Body of pancreas (tissue), 4 donors: ENCODE measurements around the gene SH3YL1. TPM values are rescaled to one million over a fixed set of nuclear protein-coding genes. Genes with fewer than 3 reads are reported as not detected.

ENCODE experiments used
- ATAC-seq: fragments of 150-250 bp; one replicate; pipeline ENCODE4 v1.9.1; 2016
- DNase-seq, 4 donors: peaks; one replicate each; pipeline ENCODE4 v3.0.0-alpha.2; 2019
- H3K27ac ChIP-seq, 4 donors: fragments of 200-600 bp; sonication (generic); 1 replicate in 3 of 4; 2 replicates in 1 of 4; pipeline versions ENCODE4 v1.5.1 to v1.6.1; 2016 to 2019; ENCODE audit warnings: mild to moderate bottlenecking in 1 of 4, mixed read lengths in 1 of 4, moderate library complexity in 1 of 4
- H3K27me3 ChIP-seq, 2 donors: fragments of 200-600 bp; sonication (generic); one replicate each; pipeline ENCODE4 v1.6.0; 2016; ENCODE audit warnings: mild to moderate bottlenecking in 1 of 2
- H3K36me3 ChIP-seq, 2 donors: fragments of 200-600 bp; sonication (generic); replicated peaks in 1 of 2; 2 replicates each; pipeline ENCODE4 v1.5.1; 2016; ENCODE audit warnings: low read depth in 2 of 2; ENCODE audit not compliant: insufficient read depth in 1 of 2
- H3K4me1 ChIP-seq: fragments of 200-600 bp; sonication (generic); one replicate; pipeline ENCODE4 v1.6.0; 2016
- H3K4me3 ChIP-seq, 2 donors: fragments of 200-600 bp; sonication (generic); 1 replicate in 1 of 2; 2 replicates in 1 of 2; pipeline ENCODE4 v1.5.1; 2016 to 2019
- H3K9me3 ChIP-seq, 3 donors: fragments of 200-600 bp; sonication (generic); 1 replicate in 2 of 3; 2 replicates in 1 of 3; pipeline ENCODE4 v1.5.1; 2016
- POLR2A ChIP-seq, 3 donors: fragments of 450-650 bp; IDR thresholded peaks; one replicate each; pipeline ENCODE4 v1.6.1; 2016; ENCODE audit warnings: antibody characterized with exemption in 3 of 3, mild to moderate bottlenecking in 2 of 3
- WGBS, 2 donors: methylation state at CpG; one replicate each; pipeline ENCODE4 v1.1.5; 2017; 5-methylcytosine and 5-hydroxymethylcytosine counted together
- intact Hi-C: fragments of 100-400 bp; cut with DNase I; formaldehyde crosslinking; loops from one replicate; pipeline ENCODE4 v1.15.1; 2023
- total RNA-seq, 2 donors: library from RNA; depleted of rRNA; stranded (reverse); fragments of >200 nt; gene quantifications; one replicate each; pipeline ENCODE4 v1.1.0, GENCODE V29; 2016
- TF ChIP-seq, protein P1 (sequence below), 7 experiments: fragments of 450-650 bp in 4 of 7; fragments of 200-600 bp in 3 of 7; sonication (generic) in 3 of 7; IDR thresholded peaks; one replicate each; pipeline ENCODE4 v1.5.1; 2016 to 2019; ENCODE audit warnings: antibody characterized with exemption in 7 of 7

SH3YL1 gene
- total RNA-seq, 2 donors from 2014 or later: 159 to 162 TPM

DNA sequence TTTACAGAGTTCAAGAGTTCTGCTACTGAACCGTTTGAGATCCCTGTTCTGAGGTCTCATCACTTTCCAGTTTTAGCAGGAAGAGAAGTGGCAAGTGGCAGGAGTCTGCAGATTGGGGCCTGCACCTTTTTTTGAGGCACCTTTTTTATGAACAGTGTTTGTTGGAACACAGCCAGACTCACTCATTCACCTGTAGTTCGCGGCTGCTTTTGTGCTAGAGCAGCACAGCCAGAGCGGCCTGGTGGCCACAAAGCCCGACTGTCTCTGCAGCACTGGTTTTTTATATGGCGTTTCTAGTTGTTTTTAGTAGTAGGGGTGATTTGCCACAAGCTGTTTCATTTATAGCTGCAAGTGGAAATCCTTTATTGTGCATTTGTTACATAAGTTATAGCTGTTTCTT lies 9.5 kb upstream of the SH3YL1 start:
- ATAC-seq: no peak
- intact Hi-C loops: no loop called here
- TF ChIP-seq, protein P1, sequence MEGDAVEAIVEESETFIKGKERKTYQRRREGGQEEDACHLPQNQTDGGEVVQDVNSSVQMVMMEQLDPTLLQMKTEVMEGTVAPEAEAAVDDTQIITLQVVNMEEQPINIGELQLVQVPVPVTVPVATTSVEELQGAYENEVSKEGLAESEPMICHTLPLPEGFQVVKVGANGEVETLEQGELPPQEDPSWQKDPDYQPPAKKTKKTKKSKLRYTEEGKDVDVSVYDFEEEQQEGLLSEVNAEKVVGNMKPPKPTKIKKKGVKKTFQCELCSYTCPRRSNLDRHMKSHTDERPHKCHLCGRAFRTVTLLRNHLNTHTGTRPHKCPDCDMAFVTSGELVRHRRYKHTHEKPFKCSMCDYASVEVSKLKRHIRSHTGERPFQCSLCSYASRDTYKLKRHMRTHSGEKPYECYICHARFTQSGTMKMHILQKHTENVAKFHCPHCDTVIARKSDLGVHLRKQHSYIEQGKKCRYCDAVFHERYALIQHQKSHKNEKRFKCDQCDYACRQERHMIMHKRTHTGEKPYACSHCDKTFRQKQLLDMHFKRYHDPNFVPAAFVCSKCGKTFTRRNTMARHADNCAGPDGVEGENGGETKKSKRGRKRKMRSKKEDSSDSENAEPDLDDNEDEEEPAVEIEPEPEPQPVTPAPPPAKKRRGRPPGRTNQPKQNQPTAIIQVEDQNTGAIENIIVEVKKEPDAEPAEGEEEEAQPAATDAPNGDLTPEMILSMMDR (IDR thresholded peaks at IDR 0.05): no peak
- no peak for TF ChIP-seq POLR2A (IDR thresholded peaks at IDR 0.05)

GRCh38 chr2:271917-272316 lies 8.1 kb upstream of the SH3YL1 start:
- Histone ChIP-seq H3K27ac (no peak overlapping the region), H3K36me3 (peaks cover 0 to under 1% of the 10 kb centered on the region in 2 donors), H3K27me3 (no peaks in the 10 kb centered on the region), H3K4me1 (peaks cover 58% of the 10 kb centered on the region), H3K4me3 (no peak overlapping the region), H3K9me3 (no peaks in the 10 kb centered on the region)
- intact Hi-C loops: no loop called here
- no peak for TF ChIP-seq POLR2A (IDR thresholded peaks at IDR 0.05)
- TF ChIP-seq, protein P1 (IDR thresholded peaks at IDR 0.05): no peak
- no peak for DNase-seq
- 80 to 91% methylated on average over 12 of the region's 12 CpGs for WGBS, 2 donors
- no peak for ATAC-seq

More for the DNA sequence above, 9.5 kb upstream of the SH3YL1 start:
- 17 to 39% methylated on average over 6 of the region's 6 CpGs for WGBS, 2 donors
- DNase-seq: peak in 2 of 4 donors; percentile 31 to 38
- Histone ChIP-seq H3K36me3 (peaks cover 0 to 2% of the 10 kb centered on the region in 2 donors), H3K27ac (peak overlapping the region in 1 of 4 donors; percentile 23), H3K4me3 (no peak overlapping the region), H3K4me1 (peaks cover 65% of the 10 kb centered on the region), H3K27me3 (no peaks in the 10 kb centered on the region), H3K9me3 (no peaks in the 10 kb centered on the region)

DNA sequence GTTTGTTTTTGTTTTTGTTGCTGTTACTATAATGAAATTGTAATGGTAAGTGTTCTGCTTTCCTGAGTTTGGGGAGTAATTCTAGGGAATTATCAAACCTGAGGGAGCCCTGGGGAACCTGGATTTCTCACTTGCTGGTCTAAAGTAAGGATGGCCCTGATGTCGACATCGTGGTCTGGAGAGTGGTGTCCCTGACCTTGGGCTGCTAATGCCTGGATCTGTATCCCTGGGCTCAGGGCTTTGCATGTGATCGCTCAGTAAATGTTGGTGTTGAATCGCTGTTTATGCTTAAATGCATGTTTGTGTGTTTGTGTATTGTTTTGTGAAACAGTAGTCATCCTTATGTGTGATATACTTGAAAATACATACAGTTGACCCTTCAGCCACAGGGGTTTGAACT lies 7.0 kb upstream of the SH3YL1 start:
- intact Hi-C loops: no loop called here
- no peak for ATAC-seq
- 63 to 81% methylated on average over 4 of the region's 4 CpGs for WGBS, 2 donors

GRCh38 chr2:269356-270030 lies 5.7 kb upstream of the SH3YL1 start:
- intact Hi-C loops: no loop called here
- no peak for DNase-seq
- Histone ChIP-seq H3K36me3 (no peaks in the 10 kb centered on the region), H3K27me3 (no peaks in the 10 kb centered on the region), H3K4me1 (peaks cover 70% of the 10 kb centered on the region), H3K9me3 (no peaks in the 10 kb centered on the region), H3K27ac (no peak overlapping the region), H3K4me3 (no peak overlapping the region)
- ATAC-seq: no peak
- TF ChIP-seq, protein P1 (IDR thresholded peaks at IDR 0.05): no peak
- TF ChIP-seq POLR2A (IDR thresholded peaks at IDR 0.05): no peak
- WGBS, 2 donors: 54 to 56% methylated on average over 4 of the region's 4 CpGs

More for the DNA sequence above, 7.0 kb upstream of the SH3YL1 start:
- DNase-seq: no peak
- no peaks in the 10 kb centered on the region for H3K36me3 ChIP-seq
- TF ChIP-seq, protein P1 (IDR thresholded peaks at IDR 0.05): no peak
- TF ChIP-seq POLR2A (IDR thresholded peaks at IDR 0.05): no peak
- H3K9me3 ChIP-seq: no peaks in the 10 kb centered on the region
- H3K4me1 ChIP-seq: peaks cover 64% of the 10 kb centered on the region
- no peak overlapping the region for H3K4me3 ChIP-seq
- no peak overlapping the region for H3K27ac ChIP-seq
- H3K27me3 ChIP-seq: no peaks in the 10 kb centered on the region

DNA sequence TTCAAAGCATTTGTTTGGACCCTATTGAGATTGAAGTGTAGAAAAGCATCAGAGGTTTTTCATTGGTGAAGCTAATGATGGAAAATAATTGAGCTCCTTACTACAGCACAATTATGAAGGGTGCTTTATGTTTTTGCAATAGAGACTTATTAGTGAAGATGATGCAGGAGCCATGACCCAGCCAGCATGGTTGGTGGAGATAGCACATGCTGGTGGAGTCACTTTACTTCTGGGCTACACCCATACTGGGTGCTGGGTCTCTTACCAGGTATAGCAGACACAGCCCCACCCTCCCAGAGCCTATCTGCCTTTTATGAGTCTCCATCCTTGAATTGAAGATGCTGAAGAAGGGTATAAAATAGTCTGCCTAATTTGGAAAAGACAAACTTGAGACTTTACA lies 4.5 kb upstream of the SH3YL1 start:
- no peaks in the 10 kb centered on the region for H3K9me3 ChIP-seq
- DNase-seq (no peak), ATAC-seq (no peak)
- H3K36me3 ChIP-seq: no peaks in the 10 kb centered on the region
- no peak overlapping the region for H3K27ac ChIP-seq
- TF ChIP-seq, protein P1 (IDR thresholded peaks at IDR 0.05): no peak
- no peak for TF ChIP-seq POLR2A (IDR thresholded peaks at IDR 0.05)
- H3K4me3 ChIP-seq: no peak overlapping the region
- peaks cover 63% of the 10 kb centered on the region for H3K4me1 ChIP-seq
- H3K27me3 ChIP-seq: no peaks in the 10 kb centered on the region
- intact Hi-C loops: no loop called here
